SJCRH30 (cell line): ENCODE results near the gene COL5A2. TPM values are rescaled to one million over a fixed set of nuclear protein-coding genes. Genes with fewer than 3 reads are reported as not detected.

ENCODE experiments used
- DNase-seq, 2 experiments: peaks; one replicate each; pipeline ENCODE4 v3.0.0-alpha.2; 2015 to 2020
- H3K27ac ChIP-seq: fragments of 250-450 bp; sonication (Bioruptor Pico); 2 replicates; pipeline ENCODE4 v1.5.1; 2020; ENCODE audit warnings: mild to moderate bottlenecking, moderate library complexity
- H3K27me3 ChIP-seq: fragments of 250-450 bp; sonication (Bioruptor Pico); 2 replicates; pipeline ENCODE4 v1.5.1; 2020; ENCODE audit warnings: mild to moderate bottlenecking, moderate library complexity
- H3K36me3 ChIP-seq: fragments of 250-450 bp; sonication (Bioruptor Pico); 2 replicates; pipeline ENCODE4 v1.5.1; 2020; ENCODE audit warnings: mild to moderate bottlenecking, moderate library complexity
- H3K4me1 ChIP-seq: fragments of 250-450 bp; sonication (Bioruptor Pico); 2 replicates; pipeline ENCODE4 v1.5.1; 2020; ENCODE audit warnings: mild to moderate bottlenecking, moderate library complexity
- H3K4me3 ChIP-seq: fragments of 250-450 bp; sonication (Bioruptor Pico); 2 replicates; pipeline ENCODE4 v1.5.1; 2020; ENCODE audit warnings: mild to moderate bottlenecking, moderate library complexity
- H3K9me3 ChIP-seq: fragments of 250-450 bp; sonication (Bioruptor Pico); replicated peaks from 2 replicates; pipeline ENCODE4 v1.5.1; 2020; ENCODE audit warnings: mild to moderate bottlenecking, moderate library complexity
- total RNA-seq: library from RNA; depleted of rRNA; stranded (reverse); fragments of >200 nt; shearing (Covaris generic); gene quantifications from 2 replicates; pipeline ENCODE4 v1.2.3, GENCODE V29; 2014

COL5A2 gene
- total RNA-seq, 1 experiment from 2014 or later: 218 TPM

DNA sequence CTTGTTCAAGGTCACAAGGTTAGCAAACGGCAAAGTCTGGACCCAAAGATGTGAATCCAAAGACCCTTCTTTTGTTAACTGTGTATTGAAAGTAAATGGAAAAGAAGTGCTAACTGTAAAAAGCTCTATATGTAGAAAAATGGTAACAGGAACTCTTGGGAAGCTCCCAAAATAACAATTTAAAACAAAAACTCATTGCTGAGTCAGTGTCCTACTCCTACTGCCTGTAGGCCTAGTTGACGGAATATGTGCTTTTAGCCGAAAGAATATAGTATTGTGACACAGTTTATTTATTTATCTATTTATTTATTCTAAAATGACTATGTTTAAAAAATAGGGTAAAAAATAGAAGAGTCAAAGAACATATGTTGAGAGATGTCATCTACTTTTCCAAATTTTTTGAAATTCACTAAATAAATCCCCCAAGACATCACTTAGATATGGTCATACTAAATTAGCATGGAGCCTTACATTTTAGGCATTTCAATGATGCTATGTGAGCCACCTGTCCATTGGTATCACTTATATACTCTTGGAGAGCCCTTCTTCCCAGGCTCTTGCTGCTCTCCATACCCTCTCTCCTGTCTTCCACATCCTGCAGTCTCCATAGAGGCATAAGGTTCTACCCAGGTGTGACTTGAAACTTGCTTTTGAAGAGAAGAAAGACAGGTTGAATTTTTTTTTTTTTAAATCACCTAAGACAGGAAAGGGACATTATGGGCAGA, 13.7 kb downstream of the COL5A2 start:
- DNase-seq: peak; percentile 59 to 87
- peaks cover 40% of the 10 kb centered on the region for H3K4me1 ChIP-seq
- peak overlapping the region; percentile 65 for H3K27ac ChIP-seq
- H3K9me3 ChIP-seq: no peaks in the 10 kb centered on the region
- no peaks in the 10 kb centered on the region for H3K27me3 ChIP-seq
- H3K4me3 ChIP-seq: no peak overlapping the region
- H3K36me3 ChIP-seq: no peaks in the 10 kb centered on the region

DNA sequence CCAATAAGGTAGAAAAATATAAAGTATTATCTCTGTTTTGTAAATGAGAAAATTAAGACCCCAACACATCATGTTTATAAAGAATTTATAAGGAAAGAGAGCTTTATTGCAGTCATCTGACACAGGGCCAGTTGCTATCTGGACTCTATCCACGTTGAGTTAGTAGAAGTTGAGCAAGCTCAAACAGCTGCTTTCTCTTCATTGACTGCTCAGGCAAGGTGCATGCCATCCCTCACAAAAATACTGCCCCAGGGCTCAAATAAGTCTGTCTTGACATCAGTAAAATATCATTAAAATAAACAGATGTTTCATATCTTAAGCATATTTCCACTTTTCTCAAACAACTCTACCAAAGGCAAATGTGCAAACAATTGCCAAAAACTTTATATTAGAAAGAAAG, 14.8 kb downstream of the COL5A2 start:
- H3K27ac ChIP-seq: peak overlapping the region; percentile 65
- peak; percentile 89 to 96 for DNase-seq
- H3K4me1 ChIP-seq: peaks cover 40% of the 10 kb centered on the region

DNA sequence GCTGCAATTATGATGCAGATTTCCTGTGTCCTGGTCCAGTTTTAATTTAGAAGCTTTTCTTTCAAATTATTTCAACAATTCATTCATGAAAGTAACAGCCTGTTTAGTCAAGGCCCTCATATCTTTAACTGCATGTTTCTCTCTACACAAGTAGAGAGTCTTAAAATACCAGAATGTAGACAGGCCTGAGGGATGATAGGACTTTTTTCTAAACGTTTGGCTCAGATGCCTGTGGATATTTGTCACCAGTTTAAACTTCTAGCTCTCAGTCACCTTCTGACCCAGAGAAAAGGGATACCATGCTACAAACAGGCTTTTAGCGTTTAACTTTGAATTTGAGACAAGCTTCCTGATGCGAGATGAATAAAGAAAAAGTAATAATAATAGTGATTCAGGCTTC, 15.7 kb downstream of the COL5A2 start:
- Histone ChIP-seq H3K27me3 (no peaks in the 10 kb centered on the region), H3K4me3 (no peak overlapping the region), H3K27ac (peak overlapping the region; percentile 65), H3K9me3 (no peaks in the 10 kb centered on the region), H3K36me3 (no peaks in the 10 kb centered on the region), H3K4me1 (peaks cover 40% of the 10 kb centered on the region)
- DNase-seq: peak; percentile 29 to 79

More for the DNA sequence above, 14.8 kb downstream of the COL5A2 start:
- no peaks in the 10 kb centered on the region for H3K9me3 ChIP-seq
- H3K36me3 ChIP-seq: no peaks in the 10 kb centered on the region
- H3K4me3 ChIP-seq: no peak overlapping the region
- no peaks in the 10 kb centered on the region for H3K27me3 ChIP-seq

DNA sequence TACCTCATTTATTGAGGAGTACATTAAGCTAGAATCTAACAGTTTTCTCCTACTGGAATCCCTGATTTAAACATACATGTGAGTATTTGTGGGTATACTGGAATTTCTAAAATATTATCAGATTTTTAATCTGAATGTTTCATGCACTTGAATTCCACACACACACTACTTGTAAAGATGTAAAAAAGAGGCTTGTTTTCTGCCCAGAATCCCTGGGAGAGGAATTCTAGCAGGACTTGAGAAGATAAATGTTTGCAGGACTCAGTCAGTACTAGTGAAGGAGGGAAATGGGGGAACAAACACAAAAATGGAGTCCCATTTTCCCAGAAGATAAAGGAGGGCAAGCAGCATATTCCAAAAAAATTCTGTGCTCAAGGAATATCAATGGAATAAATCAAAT, 17.0 kb downstream of the COL5A2 start:
- DNase-seq: no peak
- peaks cover 40% of the 10 kb centered on the region for H3K4me1 ChIP-seq
- no peaks in the 10 kb centered on the region for H3K27me3 ChIP-seq
- H3K4me3 ChIP-seq: no peak overlapping the region
- no peaks in the 10 kb centered on the region for H3K9me3 ChIP-seq
- no peaks in the 10 kb centered on the region for H3K36me3 ChIP-seq
- no peak overlapping the region for H3K27ac ChIP-seq

DNA sequence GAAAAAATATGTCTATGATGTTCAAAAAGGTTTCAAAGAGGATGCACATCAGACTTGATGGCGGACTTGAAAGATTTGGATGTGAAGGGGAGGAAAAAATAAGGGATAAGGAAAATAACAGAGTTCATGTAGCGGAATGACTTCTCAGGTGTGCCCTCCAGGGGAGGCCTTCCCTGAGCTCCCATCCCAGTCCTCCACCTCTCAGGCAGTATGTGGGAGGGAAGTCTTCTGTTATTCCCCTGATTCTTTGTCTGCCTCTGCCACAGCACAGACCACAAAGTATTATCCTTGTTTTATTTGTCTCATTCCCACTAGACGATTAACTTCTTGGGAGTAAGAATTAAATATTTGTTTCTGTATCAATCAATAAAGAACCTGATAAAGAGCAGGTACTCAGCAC, 17.7 kb downstream of the COL5A2 start:
- DNase-seq: no peak
- no peaks in the 10 kb centered on the region for H3K9me3 ChIP-seq
- H3K4me1 ChIP-seq: peaks cover 42% of the 10 kb centered on the region
- H3K27ac ChIP-seq: no peak overlapping the region
- no peak overlapping the region for H3K4me3 ChIP-seq
- no peaks in the 10 kb centered on the region for H3K27me3 ChIP-seq
- H3K36me3 ChIP-seq: no peaks in the 10 kb centered on the region

DNA sequence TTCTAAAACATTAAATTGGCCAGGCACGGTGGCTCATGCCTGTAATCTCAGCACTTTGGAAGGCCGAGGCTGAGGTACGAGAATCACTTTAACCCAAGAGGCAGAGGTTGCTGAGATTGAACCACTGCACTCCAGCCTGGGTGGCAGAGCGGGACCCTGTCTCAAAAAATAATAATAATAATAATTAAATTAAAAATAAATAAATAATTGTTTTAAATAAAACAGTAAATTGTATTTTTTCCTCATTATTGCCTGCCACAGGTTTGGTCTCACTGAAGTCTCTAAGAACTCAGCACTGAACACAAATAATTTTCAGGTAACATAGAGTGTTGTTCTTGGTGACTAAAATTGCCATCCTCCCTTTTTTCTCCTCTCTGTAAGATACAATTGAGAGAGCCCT, 19.8 kb downstream of the COL5A2 start:
- no peak for DNase-seq
- H3K9me3 ChIP-seq: no peaks in the 10 kb centered on the region
- H3K36me3 ChIP-seq: no peaks in the 10 kb centered on the region
- peaks cover 20% of the 10 kb centered on the region for H3K4me1 ChIP-seq
- no peaks in the 10 kb centered on the region for H3K27me3 ChIP-seq
- no peak overlapping the region for H3K27ac ChIP-seq
- no peak overlapping the region for H3K4me3 ChIP-seq

DNA sequence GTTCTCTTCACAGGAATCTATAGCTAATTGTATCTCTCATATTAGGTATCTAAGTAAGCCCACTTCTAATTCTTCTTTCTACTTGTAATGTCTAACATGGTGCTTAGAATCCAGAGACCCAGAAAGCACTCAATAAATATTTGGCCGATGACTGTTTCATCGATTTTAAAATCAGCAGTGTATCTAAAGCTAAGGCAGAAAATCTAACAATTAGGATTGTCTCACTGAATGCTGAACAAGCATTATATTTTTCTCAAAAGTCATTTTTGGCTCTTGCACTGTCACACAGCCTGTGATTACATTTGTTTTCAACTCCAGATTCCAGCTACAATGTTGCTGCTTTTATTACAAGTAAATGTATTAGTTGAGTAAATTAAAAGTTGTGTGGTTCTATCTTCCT, 20.3 kb downstream of the COL5A2 start:
- Histone ChIP-seq H3K4me1 (peaks cover 16% of the 10 kb centered on the region), H3K9me3 (no peaks in the 10 kb centered on the region), H3K4me3 (no peak overlapping the region), H3K27me3 (no peaks in the 10 kb centered on the region), H3K27ac (no peak overlapping the region), H3K36me3 (no peaks in the 10 kb centered on the region)
- DNase-seq: no peak

DNA sequence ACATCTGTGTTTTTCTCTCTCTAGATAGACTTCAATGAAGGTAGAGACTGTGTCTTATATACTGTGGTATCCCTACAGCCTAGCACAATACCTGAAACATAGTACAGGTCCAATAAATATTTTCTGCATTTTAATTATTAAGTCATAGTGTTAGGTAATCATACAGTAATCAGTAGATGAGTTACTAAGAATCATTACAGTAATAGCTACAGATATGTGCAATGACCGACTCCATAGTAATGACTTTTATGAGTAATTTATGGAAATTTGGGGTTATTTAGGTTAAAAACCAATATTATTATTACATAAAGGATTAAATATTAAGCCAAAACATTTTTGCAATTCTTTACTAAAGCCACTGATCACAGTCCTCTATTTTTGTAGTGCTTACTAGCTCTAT, 21.6 kb downstream of the COL5A2 start:
- no peak overlapping the region for H3K4me3 ChIP-seq
- no peak overlapping the region for H3K27ac ChIP-seq
- H3K36me3 ChIP-seq: no peaks in the 10 kb centered on the region

DNA sequence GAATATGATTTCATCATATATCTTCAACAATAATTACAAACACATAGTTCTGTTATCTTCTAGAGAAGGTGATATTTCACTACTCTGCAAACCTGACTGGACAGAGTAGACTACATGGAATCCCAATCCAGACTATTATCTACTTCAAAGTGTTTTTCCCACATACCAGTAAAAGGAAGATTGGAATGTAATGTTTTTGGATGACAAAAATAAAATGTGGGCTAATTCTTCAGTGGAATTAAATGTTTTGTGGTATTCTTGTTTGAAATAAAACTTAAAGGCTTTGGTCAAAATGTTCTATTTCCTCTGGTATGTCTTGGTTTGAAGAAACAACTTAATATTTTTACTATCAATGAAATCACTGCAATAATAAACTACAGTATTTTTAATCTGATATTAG, 22.1 kb downstream of the COL5A2 start:
- no peak for DNase-seq
- Histone ChIP-seq H3K27me3 (no peaks in the 10 kb centered on the region), H3K4me3 (no peak overlapping the region), H3K36me3 (no peaks in the 10 kb centered on the region), H3K27ac (no peak overlapping the region), H3K9me3 (no peaks in the 10 kb centered on the region), H3K4me1 (peaks cover 4% of the 10 kb centered on the region; the same call in 1 of the 2 replicates)

More for the DNA sequence above, 21.6 kb downstream of the COL5A2 start:
- no peaks in the 10 kb centered on the region for H3K27me3 ChIP-seq
- H3K4me1 ChIP-seq: peaks cover 4% of the 10 kb centered on the region; the same call in 1 of the 2 replicates
- H3K9me3 ChIP-seq: no peaks in the 10 kb centered on the region
- DNase-seq: no peak

DNA sequence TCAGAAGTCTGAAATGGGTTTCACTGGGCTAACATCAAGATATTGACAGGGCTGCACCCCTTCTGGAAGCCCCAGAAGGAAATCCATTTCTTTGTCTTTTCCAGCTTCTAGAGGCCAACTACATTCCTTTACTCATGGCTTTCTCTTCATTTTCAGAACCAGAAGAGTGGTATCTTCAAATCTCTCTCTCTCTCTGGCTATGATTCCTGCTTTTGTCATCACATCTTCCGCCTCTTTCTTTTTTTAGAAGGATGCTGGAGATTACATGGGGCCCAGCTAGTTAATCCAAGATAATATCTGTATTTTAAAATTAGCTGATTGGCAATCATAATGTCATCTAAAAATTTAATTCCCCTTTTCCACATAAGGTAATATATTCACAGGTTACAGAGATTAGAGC, 23.8 kb downstream of the COL5A2 start:
- no peaks in the 10 kb centered on the region for H3K9me3 ChIP-seq
- peaks cover 4% of the 10 kb centered on the region; the same call in 1 of the 2 replicates for H3K4me1 ChIP-seq
- H3K4me3 ChIP-seq: no peak overlapping the region
- H3K36me3 ChIP-seq: no peaks in the 10 kb centered on the region
- H3K27me3 ChIP-seq: no peaks in the 10 kb centered on the region
- DNase-seq: no peak
- no peak overlapping the region for H3K27ac ChIP-seq

DNA sequence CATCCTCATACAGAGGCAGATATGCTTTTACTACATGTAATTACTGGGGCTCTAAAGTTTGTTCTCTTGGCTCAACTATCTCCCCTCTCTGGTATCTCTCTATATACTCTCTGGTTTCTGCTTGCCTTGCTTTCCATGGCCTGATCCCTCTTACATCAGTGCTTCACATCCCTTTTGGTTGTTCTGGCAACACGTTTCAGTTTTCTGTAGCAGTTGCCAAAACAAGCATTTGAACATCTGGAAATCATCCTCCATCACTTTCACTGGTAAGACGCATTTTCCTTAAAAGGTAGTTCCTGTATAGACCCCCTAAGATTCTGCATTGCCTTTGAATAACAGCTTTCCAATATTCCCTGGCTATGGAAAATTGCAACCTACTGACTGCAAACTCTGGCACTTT, 25.9 kb downstream of the COL5A2 start:
- H3K27ac ChIP-seq: no peak overlapping the region
- no peak for DNase-seq
- no peak overlapping the region for H3K4me3 ChIP-seq
- H3K36me3 ChIP-seq: no peaks in the 10 kb centered on the region
- no peaks in the 10 kb centered on the region for H3K27me3 ChIP-seq
- H3K4me1 ChIP-seq: peaks cover 19% of the 10 kb centered on the region
- no peaks in the 10 kb centered on the region for H3K9me3 ChIP-seq

DNA sequence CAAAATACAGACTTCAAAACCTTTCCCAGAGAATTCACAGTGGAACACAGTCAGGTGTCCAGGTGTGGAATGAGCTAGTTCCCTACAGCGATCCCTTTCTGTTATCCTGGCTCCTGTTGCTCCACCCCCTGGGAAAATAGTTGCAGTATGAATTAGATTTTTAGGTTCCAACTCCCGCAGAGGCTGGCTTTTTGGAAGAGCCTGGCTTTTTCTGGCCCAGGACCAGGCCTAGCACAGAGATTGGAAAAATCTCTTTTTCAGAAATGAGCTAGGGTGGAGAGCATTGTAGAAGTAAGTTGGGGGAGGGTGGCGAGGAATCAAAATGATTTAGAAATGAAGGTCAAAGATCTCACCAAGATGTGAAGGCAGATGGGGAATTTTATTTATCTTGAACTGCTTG, 27.1 kb downstream of the COL5A2 start:
- Histone ChIP-seq H3K4me3 (no peak overlapping the region), H3K36me3 (no peaks in the 10 kb centered on the region), H3K4me1 (peaks cover 19% of the 10 kb centered on the region), H3K27ac (no peak overlapping the region), H3K27me3 (no peaks in the 10 kb centered on the region), H3K9me3 (no peaks in the 10 kb centered on the region)
- DNase-seq: no peak

DNA sequence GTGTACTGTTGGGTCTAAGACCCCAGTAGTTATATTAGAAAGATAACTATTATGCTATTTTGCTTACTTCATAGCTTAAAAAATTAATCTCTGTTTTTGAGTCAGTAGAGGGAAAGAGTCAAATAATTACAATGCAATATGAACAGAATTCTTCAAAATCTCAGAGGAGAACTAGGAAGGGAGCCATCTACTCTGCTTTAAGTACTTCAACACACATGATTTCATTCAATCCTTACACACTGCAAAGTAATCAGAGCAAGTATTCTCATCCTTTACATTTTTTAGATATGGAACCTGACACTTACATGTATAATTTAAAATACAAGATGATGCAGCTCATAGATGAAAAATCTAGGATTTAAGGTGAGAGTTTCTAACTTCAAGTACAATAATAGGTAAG, 27.7 kb downstream of the COL5A2 start:
- Histone ChIP-seq H3K4me1 (peaks cover 16% of the 10 kb centered on the region), H3K9me3 (no peaks in the 10 kb centered on the region), H3K36me3 (no peaks in the 10 kb centered on the region), H3K27ac (no peak overlapping the region), H3K4me3 (no peak overlapping the region), H3K27me3 (no peaks in the 10 kb centered on the region)
- DNase-seq: no peak

DNA sequence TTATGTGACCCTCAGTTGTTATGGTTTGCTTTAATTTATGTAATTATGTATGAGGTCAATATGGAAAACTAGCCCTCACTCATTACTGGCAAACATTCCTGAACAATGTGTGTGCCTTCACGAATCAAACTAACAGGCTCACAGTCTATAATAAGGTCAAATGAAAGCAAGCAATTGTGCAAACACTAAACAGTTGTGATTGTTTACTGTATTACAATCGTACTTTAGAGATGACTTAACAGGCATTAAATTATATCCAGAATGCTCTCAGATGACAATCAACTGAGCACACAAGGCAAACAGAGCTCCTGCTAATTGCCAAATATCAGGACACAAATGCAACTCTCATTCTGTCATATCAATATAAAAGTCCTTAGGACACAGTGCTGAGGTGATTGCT, 29.5 kb downstream of the COL5A2 start:
- Histone ChIP-seq H3K4me3 (no peak overlapping the region), H3K9me3 (no peaks in the 10 kb centered on the region), H3K27me3 (no peaks in the 10 kb centered on the region), H3K36me3 (no peaks in the 10 kb centered on the region), H3K4me1 (peaks cover 16% of the 10 kb centered on the region), H3K27ac (peak overlapping the region; percentile 42)
- peak; percentile 38 to 75 for DNase-seq

DNA sequence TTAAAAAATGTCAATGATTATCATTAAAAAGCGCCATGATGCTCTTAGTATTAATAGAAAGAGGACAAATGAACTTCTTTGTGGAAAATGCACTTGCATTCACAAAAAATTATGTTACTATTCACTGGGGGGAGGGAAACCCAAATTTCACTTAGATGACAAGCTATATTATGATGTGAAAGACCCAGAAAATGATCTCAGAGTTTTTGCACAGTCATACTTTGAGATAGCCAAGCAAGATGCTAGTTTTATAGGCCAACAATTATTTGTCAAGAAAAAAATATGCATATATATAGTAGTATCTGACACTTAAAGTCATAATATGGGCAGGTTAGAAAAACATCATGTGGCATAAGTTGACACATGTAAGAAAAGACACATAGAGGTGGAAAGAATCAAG, 31.6 kb downstream of the COL5A2 start:
- no peaks in the 10 kb centered on the region for H3K36me3 ChIP-seq
- H3K9me3 ChIP-seq: no peaks in the 10 kb centered on the region
- peaks cover 16% of the 10 kb centered on the region for H3K4me1 ChIP-seq
- no peak overlapping the region for H3K4me3 ChIP-seq
- no peak overlapping the region for H3K27ac ChIP-seq
- no peaks in the 10 kb centered on the region for H3K27me3 ChIP-seq
- DNase-seq: no peak

DNA sequence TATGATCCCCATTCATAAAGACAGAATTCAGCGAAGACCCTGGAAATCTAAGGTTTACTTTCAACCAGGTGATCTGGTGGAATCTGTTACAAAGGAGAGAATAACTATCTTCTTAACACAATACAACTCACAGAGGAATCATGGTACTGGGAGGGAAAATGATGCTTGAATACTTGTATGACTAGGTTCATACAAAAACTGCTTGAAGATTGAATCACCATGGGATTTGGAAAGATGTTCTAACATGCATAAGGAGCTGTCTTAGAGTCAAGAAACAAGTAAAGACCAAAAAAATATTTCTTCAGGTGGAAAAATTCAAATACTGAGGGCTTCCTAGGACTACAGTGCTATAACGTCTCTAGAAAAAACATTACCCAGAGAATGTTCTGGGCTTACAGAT, 32.2 kb downstream of the COL5A2 start:
- H3K27ac ChIP-seq: no peak overlapping the region
- H3K4me1 ChIP-seq: peaks cover 16% of the 10 kb centered on the region
- DNase-seq: no peak

More for the DNA sequence above, 32.2 kb downstream of the COL5A2 start:
- H3K36me3 ChIP-seq: no peaks in the 10 kb centered on the region
- H3K9me3 ChIP-seq: no peaks in the 10 kb centered on the region
- H3K27me3 ChIP-seq: no peaks in the 10 kb centered on the region
- H3K4me3 ChIP-seq: no peak overlapping the region
